HG02973 (cell line): ENCODE data around the gene SH2B2.
A peak's percentile ranks its signal among the peaks of the same experiment; 100 is the strongest.

Experiments
- ATAC-seq: cut with Tn5 transposase; IDR thresholded peaks from one replicate; pipeline ENCODE4 v1.9.1; 2021; ENCODE audit warnings: moderate library complexity; ENCODE audit not compliant: unreplicated experiment

SH2B2 gene

GRCh38 chr7:102264367-102264891 lies 22.2 kb upstream of the SH2B2 start:
- ATAC-seq: no peak

- no peak for ATAC-seq
These were observed 20.1 kb upstream of the SH2B2 start for GRCh38 chr7:102266541-102266940.

GRCh38 chr7:102268635-102269034 lies 18.0 kb upstream of the SH2B2 start:
- ATAC-seq: no peak

GRCh38 chr7:102270178-102270887 lies 16.3 kb upstream of the SH2B2 start:
- ATAC-seq: no peak

- ATAC-seq: no peak
These were observed 15.4 kb upstream of the SH2B2 start for GRCh38 chr7:102271158-102271798.

GRCh38 chr7:102272075-102272916 lies 14.4 kb upstream of the SH2B2 start:
- no peak for ATAC-seq

GRCh38 chr7:102272917-102273748 lies 13.5 kb upstream of the SH2B2 start:
- no peak for ATAC-seq

- ATAC-seq: no peak
These were observed 12.6 kb upstream of the SH2B2 start for GRCh38 chr7:102273749-102274712.

GRCh38 chr7:102275123-102275703 lies 11.5 kb upstream of the SH2B2 start:
- ATAC-seq: no peak

- ATAC-seq: no peak
These were observed 8.8 kb upstream of the SH2B2 start for GRCh38 chr7:102277901-102278300.

- peak; percentile 69 for ATAC-seq
These were observed 6.9 kb upstream of the SH2B2 start for GRCh38 chr7:102279537-102280400.

- no peak for ATAC-seq
These were observed 6.1 kb upstream of the SH2B2 start for GRCh38 chr7:102280521-102280920.

GRCh38 chr7:102281785-102282184 lies 4.9 kb upstream of the SH2B2 start:
- ATAC-seq: no peak

- no peak for ATAC-seq
These were observed 4.0 kb upstream of the SH2B2 start for GRCh38 chr7:102282465-102283362.

GRCh38 chr7:102283477-102284189 lies 3.0 kb upstream of the SH2B2 start:
- no peak for ATAC-seq

- no peak for ATAC-seq
These were observed 2.3 kb upstream of the SH2B2 start for GRCh38 chr7:102284399-102284798.
